Measurements from ENCODE around the gene CHST11. TPM values are rescaled to one million over a fixed set of nuclear protein-coding genes. Genes with fewer than 3 reads are reported as not detected.

Gene CHST11
- total and polyA plus RNA-seq, 4 donors, result 0.57 to 11.1 (median 3.7) TPM

- Histone ChIP-seq H3K9me3 (ENCODE audit: control insufficient read depth in 4 of 4, low read length in 3 of 4) (no peaks in the 10 kb centered on the region), H3K36me3 (ENCODE audit: control insufficient read depth in 4 of 4, insufficient read depth in 3 of 4, low read depth in 1 of 4, low read length in 3 of 4) (no peaks in the 10 kb centered on the region), H3K27me3 (ENCODE audit: control insufficient read depth in 4 of 4, insufficient read depth in 4 of 4, low read length in 3 of 4) (no peaks in the 10 kb centered on the region), H3K4me3 (ENCODE audit: low read depth in 1 of 3, low read length in 3 of 3) (no peak overlapping the region), H3K27ac (ENCODE audit: low read depth in 1 of 2, low read length in 2 of 2) (no peak overlapping the region), H3K4me1 (ENCODE audit: control insufficient read depth in 4 of 4, insufficient read depth in 4 of 4, low read length in 3 of 4) (no peaks in the 10 kb centered on the region), H3K9ac (ENCODE audit: low read depth in 1 of 2, low read length in 2 of 2) (no peak overlapping the region)
- DNase-seq (ENCODE audit: low spot score), result no peak
- 90% methylated on average over 1 of the region's 1 CpG for WGBS
- TF ChIP-seq, protein P1, sequence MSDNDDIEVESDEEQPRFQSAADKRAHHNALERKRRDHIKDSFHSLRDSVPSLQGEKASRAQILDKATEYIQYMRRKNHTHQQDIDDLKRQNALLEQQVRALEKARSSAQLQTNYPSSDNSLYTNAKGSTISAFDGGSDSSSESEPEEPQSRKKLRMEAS (IDR thresholded peaks at IDR 0.05), result no peak
- no peak for TF ChIP-seq RAD21 (IDR thresholded peaks at IDR 0.05)
- TF ChIP-seq, protein P2, sequence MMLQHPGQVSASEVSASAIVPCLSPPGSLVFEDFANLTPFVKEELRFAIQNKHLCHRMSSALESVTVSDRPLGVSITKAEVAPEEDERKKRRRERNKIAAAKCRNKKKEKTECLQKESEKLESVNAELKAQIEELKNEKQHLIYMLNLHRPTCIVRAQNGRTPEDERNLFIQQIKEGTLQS (IDR thresholded peaks at IDR 0.05), result no peak
- TF ChIP-seq HNF4G (IDR thresholded peaks at IDR 0.05), result no peak
- TF ChIP-seq REST (IDR thresholded peaks at IDR 0.05), result no peak
- TF ChIP-seq, protein P3, sequence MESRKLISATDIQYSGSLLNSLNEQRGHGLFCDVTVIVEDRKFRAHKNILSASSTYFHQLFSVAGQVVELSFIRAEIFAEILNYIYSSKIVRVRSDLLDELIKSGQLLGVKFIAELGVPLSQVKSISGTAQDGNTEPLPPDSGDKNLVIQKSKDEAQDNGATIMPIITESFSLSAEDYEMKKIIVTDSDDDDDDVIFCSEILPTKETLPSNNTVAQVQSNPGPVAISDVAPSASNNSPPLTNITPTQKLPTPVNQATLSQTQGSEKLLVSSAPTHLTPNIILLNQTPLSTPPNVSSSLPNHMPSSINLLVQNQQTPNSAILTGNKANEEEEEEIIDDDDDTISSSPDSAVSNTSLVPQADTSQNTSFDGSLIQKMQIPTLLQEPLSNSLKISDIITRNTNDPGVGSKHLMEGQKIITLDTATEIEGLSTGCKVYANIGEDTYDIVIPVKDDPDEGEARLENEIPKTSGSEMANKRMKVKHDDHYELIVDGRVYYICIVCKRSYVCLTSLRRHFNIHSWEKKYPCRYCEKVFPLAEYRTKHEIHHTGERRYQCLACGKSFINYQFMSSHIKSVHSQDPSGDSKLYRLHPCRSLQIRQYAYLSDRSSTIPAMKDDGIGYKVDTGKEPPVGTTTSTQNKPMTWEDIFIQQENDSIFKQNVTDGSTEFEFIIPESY (IDR thresholded peaks at IDR 0.05), result no peak
- TF ChIP-seq HNF4A (conservative IDR thresholded peaks at IDR 0.05), result no peak
- TF ChIP-seq TAF1 (conservative IDR thresholded peaks at IDR 0.05), result no peak
- no peak for TF ChIP-seq CTCF (IDR thresholded peaks at IDR 0.05; ENCODE audit: low read depth, low read length, missing input control)
- no peak for TF ChIP-seq RXRA (IDR thresholded peaks at IDR 0.05)
- no peak for TF ChIP-seq FOXA1 (IDR thresholded peaks at IDR 0.05)
- no peak for TF ChIP-seq EGR1 (IDR thresholded peaks at IDR 0.05; ENCODE audit: low read depth in 2 of 2)
- TF ChIP-seq SP1 (IDR thresholded peaks at IDR 0.05), result no peak
- no peak for TF ChIP-seq GABPA (IDR thresholded peaks at IDR 0.05 in 1 of 2, conservative IDR thresholded peaks at IDR 0.05 in 1 of 2)
- TF ChIP-seq JUND (IDR thresholded peaks at IDR 0.05), result no peak
Measured at GRCh38 chr12:104422441-104422840, 34.3 kb upstream of the CHST11 start.

- Histone ChIP-seq H3K9me3 (ENCODE audit: control insufficient read depth in 4 of 4, low read length in 3 of 4) (no peaks in the 10 kb centered on the region), H3K27ac (ENCODE audit: low read depth in 1 of 2, low read length in 2 of 2) (no peak overlapping the region), H3K4me1 (ENCODE audit: control insufficient read depth in 4 of 4, insufficient read depth in 4 of 4, low read length in 3 of 4) (no peaks in the 10 kb centered on the region), H3K27me3 (ENCODE audit: control insufficient read depth in 4 of 4, insufficient read depth in 4 of 4, low read length in 3 of 4) (no peaks in the 10 kb centered on the region), H3K9ac (ENCODE audit: low read depth in 1 of 2, low read length in 2 of 2) (no peak overlapping the region), H3K36me3 (ENCODE audit: control insufficient read depth in 4 of 4, insufficient read depth in 3 of 4, low read depth in 1 of 4, low read length in 3 of 4) (no peaks in the 10 kb centered on the region), H3K4me3 (ENCODE audit: low read depth in 1 of 3, low read length in 3 of 3) (no peak overlapping the region)
- WGBS, result 79% methylated on average over 3 of the region's 3 CpGs
- DNase-seq (ENCODE audit: low spot score), result no peak
- TF ChIP-seq, protein P3 (IDR thresholded peaks at IDR 0.05), result no peak
- no peak for TF ChIP-seq YY1 (IDR thresholded peaks at IDR 0.05)
- no peak for TF ChIP-seq TAF1 (conservative IDR thresholded peaks at IDR 0.05)
- no peak for TF ChIP-seq SP1 (IDR thresholded peaks at IDR 0.05)
- TF ChIP-seq GABPA (IDR thresholded peaks at IDR 0.05 in 1 of 2, conservative IDR thresholded peaks at IDR 0.05 in 1 of 2), result no peak
- no peak for TF ChIP-seq REST (IDR thresholded peaks at IDR 0.05)
- no peak for TF ChIP-seq RAD21 (IDR thresholded peaks at IDR 0.05)
Measured at GRCh38 chr12:104423273-104423672, 33.5 kb upstream of the CHST11 start.

Data from liver (tissue), 9 donors.